ENCODE results near the gene STH.

GRCh38 chr17:45964634-45965033, 34.4 kb upstream of the STH start:
- TF ChIP-seq CTCF (IDR thresholded peaks at IDR 0.05; ENCODE audit: insufficient read depth, low read depth, low read length) (no peak), EZH2 (IDR thresholded peaks at IDR 0.05; ENCODE audit: insufficient read depth, low read length) (no peak)
